OCI-LY1 (cell line): Measurements from ENCODE around the gene WDR72.

ENCODE experiments used
- H2AFZ ChIP-seq: fragments of 200-600 bp; sonication (generic), shearing (Covaris generic); 2 replicates; pipeline ENCODE4 v1.6.0; 2014; ENCODE audit warnings: antibody characterized with exemption, mild to moderate bottlenecking, low read length
- H3F3A ChIP-seq: fragments of 200-600 bp; sonication (generic), shearing (Covaris generic); 2 replicates; pipeline ENCODE4 v1.6.0; 2014; ENCODE audit warnings: mild to moderate bottlenecking, antibody characterized with exemption, low read length, moderate library complexity; ENCODE audit not compliant: insufficient read depth
- H3K27ac ChIP-seq: fragments of 200-600 bp; sonication (generic); 2 replicates; pipeline ENCODE4 v1.5.1; 2014; ENCODE audit warnings: low read length, mixed run types, mild to moderate bottlenecking, low read depth; ENCODE audit not compliant: poor library complexity, severe bottlenecking
- H3K27me3 ChIP-seq: fragments of 200-600 bp; sonication (generic); 2 replicates; pipeline ENCODE4 v1.6.0; 2014; ENCODE audit warnings: antibody characterized with exemption, mild to moderate bottlenecking, low read length, moderate library complexity; ENCODE audit not compliant: insufficient read depth
- H3K36me3 ChIP-seq: fragments of 200-600 bp; sonication (generic); 2 replicates; pipeline ENCODE4 v1.6.1; 2014; ENCODE audit warnings: mild to moderate bottlenecking, antibody characterized with exemption, low read length, moderate library complexity, mixed read lengths; ENCODE audit not compliant: insufficient read depth
- H3K4me1 ChIP-seq: fragments of 200-600 bp; sonication (generic); 2 replicates; pipeline ENCODE4 v1.5.1; 2014; ENCODE audit warnings: mild to moderate bottlenecking, low read length, moderate library complexity; ENCODE audit not compliant: insufficient read depth, severe bottlenecking
- H3K4me2 ChIP-seq: fragments of 200-600 bp; sonication (generic), shearing (Covaris generic); 2 replicates; pipeline ENCODE4 v1.6.1; 2014; ENCODE audit warnings: low read length
- H3K4me3 ChIP-seq: fragments of 200-600 bp; sonication (generic); 2 replicates; pipeline ENCODE4 v1.5.1; 2014; ENCODE audit warnings: low read length, low read depth, mild to moderate bottlenecking, mixed read lengths; ENCODE audit not compliant: poor library complexity, severe bottlenecking
- H3K79me2 ChIP-seq: fragments of 200-600 bp; shearing (Covaris generic); 2 replicates; pipeline ENCODE4 v1.6.1; 2016; ENCODE audit warnings: mixed run types, low read length, mixed read lengths; ENCODE audit not compliant: insufficient read depth
- H3K9ac ChIP-seq: fragments of 200-600 bp; sonication (generic), shearing (Covaris generic); 2 replicates; pipeline ENCODE4 v1.6.1; 2014; ENCODE audit warnings: mild to moderate bottlenecking, low read length, mixed read lengths
- H3K9me2 ChIP-seq: fragments of 200-600 bp; sonication (generic), shearing (Covaris generic); 2 replicates; pipeline ENCODE4 v1.6.1; 2014; ENCODE audit warnings: low read depth, mild to moderate bottlenecking, low read length, mixed read lengths
- H3K9me3 ChIP-seq: fragments of 200-600 bp; shearing (Covaris generic); 2 replicates; pipeline ENCODE4 v1.6.1; 2014; ENCODE audit warnings: low read length, mixed read lengths
- H4K20me1 ChIP-seq: fragments of 200-600 bp; sonication (generic), shearing (Covaris generic); 2 replicates; pipeline ENCODE4 v1.6.0; 2016; ENCODE audit warnings: mild to moderate bottlenecking, low read length; ENCODE audit not compliant: insufficient read depth
- EZH2 ChIP-seq: fragments of 200-600 bp; sonication (generic), shearing (Covaris generic); IDR thresholded peaks from 2 replicates; pipeline ENCODE4 v1.8.0; 2017; ENCODE audit warnings: borderline replicate concordance, mixed run types, mild to moderate bottlenecking, antibody characterized with exemption, low read length, moderate library complexity, mixed read lengths
- TF ChIP-seq, protein P1 (sequence below): fragments of 200-600 bp; sonication (generic), shearing (Covaris generic); IDR thresholded peaks from 2 replicates; pipeline ENCODE4 v1.5.1; 2017; ENCODE audit warnings: mild to moderate bottlenecking, antibody characterized with exemption, low read length, moderate library complexity, mixed read lengths

Gene WDR72

DNA sequence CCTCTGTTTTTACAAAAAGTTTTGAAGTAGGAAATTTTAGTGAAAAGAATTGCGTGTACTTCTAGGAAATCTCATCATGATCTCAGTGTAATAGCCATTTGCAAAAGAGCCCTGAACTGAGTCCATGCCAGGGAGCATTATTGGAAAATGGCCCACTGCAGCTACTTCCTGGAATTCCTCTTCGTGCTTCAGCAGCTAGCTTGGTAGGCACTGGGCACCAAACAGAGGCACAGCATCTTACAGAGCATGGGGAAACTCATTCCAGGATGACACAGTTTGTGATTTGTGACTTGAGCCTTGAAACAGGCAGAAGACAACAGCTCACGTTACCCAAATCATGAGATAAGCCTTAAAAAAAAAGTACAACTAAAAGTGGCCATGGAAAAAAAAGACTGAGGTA lies 179.1 kb downstream of the WDR72 start:
- H3K27ac ChIP-seq, result no peak overlapping the region
- H3K4me2 ChIP-seq, result no peak overlapping the region
- no peak overlapping the region for H3K9ac ChIP-seq
- H3K36me3 ChIP-seq, result no peaks in the 10 kb centered on the region
- no peaks in the 10 kb centered on the region for H3K4me1 ChIP-seq
- no peaks in the 10 kb centered on the region for H3K27me3 ChIP-seq
- H4K20me1 ChIP-seq, result no peaks in the 10 kb centered on the region
- no peaks in the 10 kb centered on the region for H3K79me2 ChIP-seq
- no peaks in the 10 kb centered on the region for H3F3A ChIP-seq
- H2AFZ ChIP-seq, result no peak overlapping the region
- H3K9me3 ChIP-seq, result no peaks in the 10 kb centered on the region
- H3K9me2 ChIP-seq, result no peaks in the 10 kb centered on the region
- no peak overlapping the region for H3K4me3 ChIP-seq
- TF ChIP-seq, protein P1, sequence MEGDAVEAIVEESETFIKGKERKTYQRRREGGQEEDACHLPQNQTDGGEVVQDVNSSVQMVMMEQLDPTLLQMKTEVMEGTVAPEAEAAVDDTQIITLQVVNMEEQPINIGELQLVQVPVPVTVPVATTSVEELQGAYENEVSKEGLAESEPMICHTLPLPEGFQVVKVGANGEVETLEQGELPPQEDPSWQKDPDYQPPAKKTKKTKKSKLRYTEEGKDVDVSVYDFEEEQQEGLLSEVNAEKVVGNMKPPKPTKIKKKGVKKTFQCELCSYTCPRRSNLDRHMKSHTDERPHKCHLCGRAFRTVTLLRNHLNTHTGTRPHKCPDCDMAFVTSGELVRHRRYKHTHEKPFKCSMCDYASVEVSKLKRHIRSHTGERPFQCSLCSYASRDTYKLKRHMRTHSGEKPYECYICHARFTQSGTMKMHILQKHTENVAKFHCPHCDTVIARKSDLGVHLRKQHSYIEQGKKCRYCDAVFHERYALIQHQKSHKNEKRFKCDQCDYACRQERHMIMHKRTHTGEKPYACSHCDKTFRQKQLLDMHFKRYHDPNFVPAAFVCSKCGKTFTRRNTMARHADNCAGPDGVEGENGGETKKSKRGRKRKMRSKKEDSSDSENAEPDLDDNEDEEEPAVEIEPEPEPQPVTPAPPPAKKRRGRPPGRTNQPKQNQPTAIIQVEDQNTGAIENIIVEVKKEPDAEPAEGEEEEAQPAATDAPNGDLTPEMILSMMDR, result no peak
- no peak for TF ChIP-seq EZH2

GRCh38 chr15:53576841-53577240 lies 182.6 kb downstream of the WDR72 start:
- H3K27ac ChIP-seq, result no peak overlapping the region
- no peak overlapping the region for H3K9ac ChIP-seq
- no peaks in the 10 kb centered on the region for H3K9me2 ChIP-seq
- no peak overlapping the region for H3K4me2 ChIP-seq
- H4K20me1 ChIP-seq, result no peaks in the 10 kb centered on the region
- TF ChIP-seq, protein P1, result no peak
- TF ChIP-seq EZH2, result no peak
- no peaks in the 10 kb centered on the region for H3F3A ChIP-seq
- no peaks in the 10 kb centered on the region for H3K27me3 ChIP-seq
- H3K9me3 ChIP-seq, result no peaks in the 10 kb centered on the region
- no peak overlapping the region for H2AFZ ChIP-seq
- no peaks in the 10 kb centered on the region for H3K36me3 ChIP-seq
- H3K79me2 ChIP-seq, result no peaks in the 10 kb centered on the region
- no peaks in the 10 kb centered on the region for H3K4me1 ChIP-seq
- no peak overlapping the region for H3K4me3 ChIP-seq

DNA sequence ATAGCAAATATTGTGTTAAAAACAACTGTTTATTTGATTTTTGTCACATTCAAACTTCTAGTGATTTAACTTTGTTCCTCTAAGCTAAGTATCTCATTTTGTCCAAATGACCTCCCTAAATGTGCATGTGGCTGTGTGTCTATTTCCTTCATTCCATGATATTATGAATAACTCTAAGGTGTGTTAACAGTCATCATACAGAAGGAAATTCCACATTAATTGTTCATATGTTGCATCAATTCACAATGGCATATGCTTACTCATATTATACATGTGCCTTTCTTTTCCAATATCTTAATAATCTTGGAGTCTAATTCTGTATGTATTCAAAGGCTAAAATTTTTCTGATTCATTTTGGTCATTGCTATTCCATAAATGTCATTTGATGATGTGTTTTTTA lies 186.4 kb downstream of the WDR72 start:
- H2AFZ ChIP-seq, result no peak overlapping the region
- H3K9me2 ChIP-seq, result no peaks in the 10 kb centered on the region
- H3K27ac ChIP-seq, result no peak overlapping the region
- no peaks in the 10 kb centered on the region for H3K36me3 ChIP-seq
- H3K9ac ChIP-seq, result no peak overlapping the region
- no peak overlapping the region for H3K4me2 ChIP-seq
- no peaks in the 10 kb centered on the region for H3K4me1 ChIP-seq
- no peaks in the 10 kb centered on the region for H3K27me3 ChIP-seq
- H3K9me3 ChIP-seq, result no peaks in the 10 kb centered on the region
- no peaks in the 10 kb centered on the region for H3F3A ChIP-seq
- H4K20me1 ChIP-seq, result no peaks in the 10 kb centered on the region
- H3K79me2 ChIP-seq, result no peaks in the 10 kb centered on the region
- TF ChIP-seq, protein P1, result no peak
- no peak for TF ChIP-seq EZH2
- no peak overlapping the region for H3K4me3 ChIP-seq
